HepG2 (cell line): Measurements from ENCODE around the gene SNAPC3. TPM values are rescaled to one million over a fixed set of nuclear protein-coding genes. Genes with fewer than 3 reads are reported as not detected.

Source experiments
- ATAC-seq: fragments of 200-7000 bp; cut with Tn5 transposase; 3 replicates; pipeline ENCODE4 v1.9.1; 2020; ENCODE audit warnings: mild to moderate bottlenecking, moderate library complexity
- BruUV-seq: library from RNA; stranded (reverse); fragments of 400-500 nt; replicated peaks from 2 replicates; lab custom pipeline; 2021; lab: Mats Ljungman, UMichigan
- CTCF ChIA-PET: fragments of 300-600 bp; formaldehyde crosslinking; extraction: SDS; loops from one replicate; lab custom pipeline; 2021; ENCODE audit warnings: low total read pairs, inconsistent platforms, low intra/inter-chr PET ratio; lab: Yijun Ruan, JAX
- POLR2A ChIA-PET: fragments of 350-600 bp; sonication (Branson Sonifier 250); formaldehyde crosslinking; loops from one replicate; lab custom pipeline; 2020; ENCODE audit warnings: antibody characterized with exemption, inconsistent platforms; lab: Yijun Ruan, JAX
- DNase-seq: peaks from one replicate; pipeline ENCODE4 v3.0.0-alpha.2; 2015; ENCODE audit warnings: low spot score
- FAIRE-seq: peaks from 3 replicates; lab custom pipeline; 2011; peaks lifted over from hg19 to GRCh38; lab: Jason Lieb, UNC
- H2AFZ ChIP-seq: one replicate; pipeline ENCODE4 v1.6.1; 2011; ENCODE audit warnings: low read length, inconsistent platforms
- H3K27ac ChIP-seq: fragments of 300-600 bp; 3 replicates; pipeline ENCODE4 v1.8.0; 2011; ENCODE audit warnings: mixed run types, mild to moderate bottlenecking, mixed read lengths, low read length, inconsistent platforms; ENCODE audit not compliant: insufficient read depth; ENCODE audit errors: extremely low read length
- H3K27me3 ChIP-seq, 2 experiments: fragments of 200-600 bp in 1 of 2; 2 replicates in 1 of 2; 3 replicates in 1 of 2; pipeline versions ENCODE4 v1.6.0 to v1.8.0; 2011; ENCODE audit warnings: low read length in 2 of 2, mild to moderate bottlenecking in 2 of 2, moderate library complexity in 2 of 2, inconsistent platforms in 1 of 2; ENCODE audit not compliant: insufficient read depth in 2 of 2, control insufficient read depth in 1 of 2
- H3K36me3 ChIP-seq, 2 experiments: fragments of 200-600 bp in 1 of 2; replicated peaks in 1 of 2; 2 replicates in 1 of 2; 3 replicates in 1 of 2; pipeline versions ENCODE4 v1.5.1 to v1.8.0; 2011; ENCODE audit warnings: low read length in 2 of 2, inconsistent platforms in 1 of 2; ENCODE audit not compliant: insufficient read depth in 2 of 2, control insufficient read depth in 1 of 2
- H3K4me1 ChIP-seq: 2 replicates; pipeline ENCODE4 v1.5.1; 2012; ENCODE audit warnings: low read length, inconsistent platforms; ENCODE audit not compliant: insufficient read depth
- H3K4me2 ChIP-seq: 2 replicates; pipeline ENCODE4 v1.6.0; 2011; ENCODE audit warnings: low read depth, low read length, inconsistent platforms
- H3K4me3 ChIP-seq, 3 experiments: fragments of 200-600 bp in 1 of 3; sonication (generic), shearing (Covaris generic) in 1 of 3; replicated peaks in 1 of 3; 2 replicates each; pipeline ENCODE4 v1.5.1; 2011 to 2016; ENCODE audit warnings: low read length in 3 of 3, inconsistent platforms in 2 of 3, low read depth in 2 of 3, mild to moderate bottlenecking in 2 of 3, control low read depth in 1 of 3, mixed read lengths in 1 of 3; ENCODE audit not compliant: insufficient read depth in 1 of 3
- H3K79me2 ChIP-seq: one replicate; pipeline ENCODE4 v1.6.1; 2011; ENCODE audit warnings: low read length, inconsistent platforms; ENCODE audit not compliant: insufficient read depth
- H3K9ac ChIP-seq: 2 replicates; pipeline ENCODE4 v1.6.0; 2011; ENCODE audit warnings: mild to moderate bottlenecking, low read depth, low read length, inconsistent platforms; ENCODE audit not compliant: insufficient read depth
- H3K9me3 ChIP-seq: 2 replicates; pipeline ENCODE4 v1.5.1; 2012; ENCODE audit warnings: mild to moderate bottlenecking, low read length
- H4K20me1 ChIP-seq: 2 replicates; pipeline ENCODE4 v1.6.0; 2011; ENCODE audit warnings: inconsistent platforms, mild to moderate bottlenecking, low read length, moderate library complexity; ENCODE audit not compliant: insufficient read depth
- ATF3 ChIP-seq: sonication (generic); formaldehyde crosslinking; IDR thresholded peaks from 2 replicates; pipeline ENCODE4 v1.4.0; 2020; ENCODE audit warnings: missing genetic modification reagents
- CREB1 ChIP-seq, 2 experiments: fragments of 450-650 bp in 1 of 2; IDR thresholded peaks; 2 replicates each; pipeline ENCODE4 v1.6.1; 2016 to 2017; ENCODE audit warnings: control low read depth in 1 of 2, mild to moderate bottlenecking in 1 of 2, missing compliant biosample characterization in 1 of 2, missing genetic modification characterization in 1 of 2
- GZF1 ChIP-seq: sonication (generic); formaldehyde crosslinking; IDR thresholded peaks from 2 replicates; pipeline ENCODE4 v1.5.1; 2020; ENCODE audit warnings: mild to moderate bottlenecking, missing genetic modification reagents
- HOXA3 ChIP-seq: sonication (generic); formaldehyde crosslinking; IDR thresholded peaks from 2 replicates; pipeline ENCODE4 v1.5.0; 2020; ENCODE audit warnings: missing genetic modification reagents
- KDM2A ChIP-seq: sonication (generic); formaldehyde crosslinking; IDR thresholded peaks from 2 replicates; pipeline ENCODE4 v1.4.0; 2020; ENCODE audit warnings: low read depth, missing genetic modification reagents, borderline replicate concordance
- MTA3 ChIP-seq: sonication (generic); formaldehyde crosslinking; IDR thresholded peaks from 2 replicates; pipeline ENCODE4 v1.4.0; 2020; ENCODE audit warnings: missing genetic modification reagents
- SP140L ChIP-seq: sonication (generic); formaldehyde crosslinking; IDR thresholded peaks from 2 replicates; pipeline ENCODE4 v1.4.0; 2020; ENCODE audit warnings: missing genetic modification reagents, borderline replicate concordance
- SSRP1 ChIP-seq: IDR thresholded peaks from 2 replicates; pipeline ENCODE4 v1.6.1; 2016; ENCODE audit warnings: control low read depth
- THAP9 ChIP-seq: sonication (generic); formaldehyde crosslinking; IDR thresholded peaks from 2 replicates; pipeline ENCODE4; 2020; ENCODE audit warnings: missing genetic modification reagents, mild to moderate bottlenecking, borderline replicate concordance
- TSC22D2 ChIP-seq: sonication (generic); formaldehyde crosslinking; IDR thresholded peaks from 2 replicates; pipeline ENCODE4 v1.5.1; 2020; ENCODE audit warnings: missing genetic modification reagents, mild to moderate bottlenecking, borderline replicate concordance
- U2AF1 ChIP-seq: fragments of 200-400 bp; formaldehyde crosslinking; optimal IDR thresholded peaks from 2 replicates; pipeline ENCODE3; 2017; ENCODE audit warnings: mild to moderate bottlenecking, low read depth, low read length
- XBP1 ChIP-seq: sonication (generic); formaldehyde crosslinking; IDR thresholded peaks from 2 replicates; pipeline ENCODE4 v1.5.0; 2020; ENCODE audit warnings: missing genetic modification reagents
- ZNF251 ChIP-seq: sonication (generic); formaldehyde crosslinking; IDR thresholded peaks from 2 replicates; pipeline ENCODE4 v1.9.0; 2021; ENCODE audit warnings: mild to moderate bottlenecking, missing genetic modification reagents
- ZNF451 ChIP-seq: sonication (generic); formaldehyde crosslinking; IDR thresholded peaks from 2 replicates; pipeline ENCODE4 v1.5.0; 2020; ENCODE audit warnings: mild to moderate bottlenecking, missing genetic modification reagents
- ZNF543 ChIP-seq: sonication (generic); formaldehyde crosslinking; IDR thresholded peaks from 2 replicates; pipeline ENCODE4 v1.4.0; 2020; ENCODE audit warnings: mild to moderate bottlenecking, missing genetic modification reagents
- ZNF629 ChIP-seq: sonication (generic); formaldehyde crosslinking; conservative IDR thresholded peaks from 2 replicates; pipeline ENCODE4 v1.5.0; 2020; ENCODE audit warnings: missing genetic modification reagents
- ZSCAN25 ChIP-seq: sonication (generic); formaldehyde crosslinking; IDR thresholded peaks from 2 replicates; pipeline ENCODE4 v1.8.0; 2022; ENCODE audit warnings: mild to moderate bottlenecking, missing genetic modification reagents
- ZSCAN30 ChIP-seq: sonication (generic); formaldehyde crosslinking; IDR thresholded peaks from 2 replicates; pipeline ENCODE4 v1.5.0; 2020; ENCODE audit warnings: mild to moderate bottlenecking, missing genetic modification reagents
- WGBS: methylation state at CpG from one replicate; pipeline ENCODE4 v1.1.6; 2017; ENCODE audit warnings: low lambda C conversion rate; 5-methylcytosine and 5-hydroxymethylcytosine counted together
- in situ Hi-C: cut with HindIII; loops from 2 replicates; pipeline ENCODE4 v1.10.0; 2017; ENCODE audit warnings: low pct_unique_long_range_greater_than_20kb; ENCODE audit not compliant: extremely low pct_ligation_motif_present
- intact Hi-C: fragments of 100-400 bp; cut with micrococcal nuclease; formaldehyde crosslinking; loops from one replicate; pipeline ENCODE4 v1.10.0; 2022; ENCODE audit not compliant: unreplicated experiment
- polyA plus RNA-seq, 8 experiments: library from polyadenylated mRNA; depleted of rRNA in 3 of 8; stranded (reverse) in 7 of 8; unstranded in 1 of 8; fragments of >200 nt; fragmentation: Illumina TruSeq in 4 of 8; extraction: Trizol in 4 of 8; gene quantifications; 2 replicates each; pipeline versions ENCODE4 v1.2.1 to v1.2.3, GENCODE V29; 2011 to 2016; ENCODE audit warnings: low read depth in 4 of 8, missing spikeins in 1 of 8, mixed read lengths in 1 of 8; ENCODE audit not compliant: insufficient read depth in 1 of 8
- total RNA-seq, 5 experiments: library from RNA; depleted of rRNA; stranded (reverse); fragments of >200 nt; fragmentation: Illumina TruSeq; extraction: Trizol; gene quantifications; 2 replicates each; pipeline ENCODE4 v1.2.3, GENCODE V29; 2016; ENCODE audit warnings: low read depth in 1 of 5

Gene SNAPC3
- total and polyA plus RNA-seq, 2 of the 13 experiments (the other 11 are each of a cell fraction or from before 2014, with no cell fraction given), result 25.6 to 26.0 TPM

- Histone ChIP-seq H3K4me2 (no peak overlapping the region), H4K20me1 (no peaks in the 10 kb centered on the region), H3K9me3 (no peaks in the 10 kb centered on the region), H3K4me3 (no peak overlapping the region), H2AFZ (no peak overlapping the region), H3K9ac (no peak overlapping the region), H3K27me3 (no peaks in the 10 kb centered on the region), H3K36me3 (no peaks in the 10 kb centered on the region), H3K79me2 (no peaks in the 10 kb centered on the region), H3K27ac (no peak overlapping the region), H3K4me1 (no peaks in the 10 kb centered on the region)
- ChIA-PET POLR2A (no interaction called here), CTCF (no interaction called here)
- ATAC-seq (no peak), DNase-seq (no peak), FAIRE-seq (no peak)
- TF ChIP-seq ZNF451 (CRISPR knock-in tag), result no peak
- peak; percentile 71 for TF ChIP-seq ZNF629 (CRISPR knock-in tag)
- TF ChIP-seq TSC22D2 (CRISPR knock-in tag), result no peak
- no peak for TF ChIP-seq MTA3 (CRISPR knock-in tag)
- no peak for TF ChIP-seq KDM2A
- in situ Hi-C loops, result no loop called here
- no TSS peak for BruUV-seq
- intact Hi-C loops, result no loop called here
- WGBS, result 100% methylated on average over 1 of the region's 1 CpG
Measured at GRCh38 chr9:15381491-15381890, 41.2 kb upstream of the SNAPC3 start.

DNA sequence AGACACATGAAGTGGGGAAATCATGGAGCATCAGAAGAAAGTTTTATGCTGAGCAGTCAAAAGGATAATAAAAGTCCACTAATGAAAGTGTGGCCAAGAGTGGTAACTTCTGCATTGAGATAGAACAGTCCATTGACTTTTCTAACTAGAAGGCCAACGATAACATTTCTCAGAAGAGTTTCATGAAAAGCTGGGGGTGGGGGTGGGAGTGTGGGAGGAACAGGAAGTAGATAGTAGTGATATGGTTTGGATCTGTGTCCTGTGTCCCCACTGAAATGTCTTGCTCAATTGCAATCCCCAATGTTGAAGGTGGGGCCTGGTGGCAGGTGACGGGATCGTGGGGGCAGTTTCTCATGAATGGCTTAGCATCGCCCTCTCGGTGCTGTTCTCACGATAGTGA is 36.2 kb upstream of the SNAPC3 start:
- ChIA-PET CTCF (no interaction called here), POLR2A (no interaction called here)
- H3K27me3 ChIP-seq, result no peaks in the 10 kb centered on the region
- H3K27ac ChIP-seq, result no peak overlapping the region
- ATAC-seq (no peak), DNase-seq (no peak), FAIRE-seq (no peak)
- in situ Hi-C loops (no loop called here), intact Hi-C loops (no loop called here)
- no TSS peak for BruUV-seq
- no peaks in the 10 kb centered on the region for H3K9me3 ChIP-seq
- H2AFZ ChIP-seq, result no peak overlapping the region
- no peaks in the 10 kb centered on the region for H3K79me2 ChIP-seq
- no peaks in the 10 kb centered on the region for H4K20me1 ChIP-seq
- H3K9ac ChIP-seq, result no peak overlapping the region
- peaks cover 13% of the 10 kb centered on the region for H3K4me1 ChIP-seq
- no peak overlapping the region for H3K4me3 ChIP-seq
- 71% methylated on average over 6 of the region's 6 CpGs for WGBS
- no peak overlapping the region for H3K4me2 ChIP-seq
- no peaks in the 10 kb centered on the region for H3K36me3 ChIP-seq
- TF ChIP-seq SSRP1 (CRISPR knock-in tag) (no peak), GZF1 (CRISPR knock-in tag) (no peak), U2AF1 (no peak), ZNF543 (CRISPR knock-in tag) (no peak), THAP9 (CRISPR knock-in tag) (no peak), ZSCAN30 (CRISPR knock-in tag) (no peak), SP140L (no peak), CREB1 (IDR thresholded peaks at IDR 0.05) (no peak), CREB1 (CRISPR knock-in tag; IDR thresholded peaks at IDR 0.05) (no peak), XBP1 (CRISPR knock-in tag) (no peak), HOXA3 (CRISPR knock-in tag) (no peak), ZSCAN25 (CRISPR knock-in tag) (no peak), ZNF251 (CRISPR knock-in tag) (no peak), ATF3 (CRISPR knock-in tag) (no peak)
